IPS-NIHi7 (cell line): ENCODE data around the gene GJA3.

Experiments used
- DNase-seq: peaks from one replicate; pipeline ENCODE4 v3.0.0; 2012; ENCODE audit warnings: mixed read lengths; ENCODE audit errors: extremely low spot score

Gene GJA3

GRCh38 chr13:20151016-20151415 lies 9.8 kb downstream of the GJA3 start:
- no peak for DNase-seq

- DNase-seq, result no peak
These were observed 10.3 kb downstream of the GJA3 start for GRCh38 chr13:20150561-20150960.

DNA sequence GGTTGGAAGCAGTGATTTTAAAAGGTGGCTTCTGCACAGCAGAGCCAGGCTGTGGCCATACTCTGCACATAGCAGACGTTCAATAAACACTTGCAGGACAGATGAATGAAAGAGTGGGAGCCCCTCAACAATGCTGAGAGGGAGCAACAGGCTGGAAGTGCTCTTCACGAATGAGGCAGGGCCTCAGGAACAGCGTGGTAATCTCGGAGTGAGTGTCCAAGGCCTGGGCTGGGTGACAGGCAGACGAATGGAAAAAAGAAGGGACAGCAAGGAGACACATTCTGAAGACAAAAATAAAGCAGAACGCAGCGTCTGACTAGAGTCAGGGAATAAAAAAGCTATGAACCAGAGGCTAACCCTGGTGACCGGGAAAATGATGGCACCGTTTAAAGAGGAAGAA lies 11.1 kb downstream of the GJA3 start:
- DNase-seq, result no peak

DNA sequence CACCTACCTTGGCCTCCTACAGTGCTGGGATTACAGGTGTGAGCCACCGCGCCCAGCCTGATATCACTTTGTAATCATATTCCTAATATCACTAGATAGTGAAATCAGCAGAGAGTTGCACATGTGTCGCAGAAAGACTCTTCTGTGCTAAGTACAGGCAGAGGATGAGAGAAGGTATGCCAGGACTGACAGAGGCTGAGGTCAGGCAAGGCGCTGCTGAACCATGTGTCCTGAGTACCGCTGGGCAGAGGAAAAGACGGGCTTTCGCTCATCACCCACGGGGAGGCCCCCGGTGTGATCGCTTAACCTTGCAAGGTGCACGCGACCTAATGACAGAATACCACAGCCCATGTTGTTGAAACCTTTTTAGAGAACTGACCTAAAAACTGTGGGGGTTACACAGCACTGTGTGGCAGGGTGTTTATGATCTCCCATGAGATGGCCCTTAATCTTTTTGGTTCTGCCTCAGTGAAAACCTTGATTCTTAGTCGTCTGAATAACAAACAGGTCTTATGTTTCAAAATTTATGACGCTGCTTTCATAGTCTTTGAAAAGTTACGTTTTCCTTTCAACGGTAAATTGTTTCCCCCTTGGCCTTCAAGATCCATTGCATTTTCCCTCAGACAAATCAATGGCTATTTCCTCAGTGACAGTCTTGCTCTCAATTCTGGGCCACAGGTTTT lies 12.2 kb downstream of the GJA3 start:
- no peak for DNase-seq

DNA sequence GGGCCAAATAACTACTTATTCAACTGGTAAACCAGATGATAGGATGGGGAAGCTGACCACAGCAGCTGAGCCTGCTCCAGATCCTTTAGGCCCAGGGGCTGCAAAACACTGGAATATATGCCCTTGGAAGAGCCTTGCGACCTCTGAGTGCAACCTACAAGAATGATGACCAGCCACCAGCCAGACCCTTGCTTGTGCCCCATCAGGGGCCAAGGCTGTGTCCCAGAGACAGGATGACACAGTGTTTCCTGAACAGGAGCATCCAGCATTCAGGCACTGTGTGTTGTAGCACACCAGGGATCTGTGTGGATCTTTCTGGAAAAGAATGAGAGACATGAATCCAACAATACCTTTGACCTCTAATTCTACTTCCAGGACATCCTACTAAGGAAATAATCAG lies 14.5 kb downstream of the GJA3 start:
- no peak for DNase-seq

DNA sequence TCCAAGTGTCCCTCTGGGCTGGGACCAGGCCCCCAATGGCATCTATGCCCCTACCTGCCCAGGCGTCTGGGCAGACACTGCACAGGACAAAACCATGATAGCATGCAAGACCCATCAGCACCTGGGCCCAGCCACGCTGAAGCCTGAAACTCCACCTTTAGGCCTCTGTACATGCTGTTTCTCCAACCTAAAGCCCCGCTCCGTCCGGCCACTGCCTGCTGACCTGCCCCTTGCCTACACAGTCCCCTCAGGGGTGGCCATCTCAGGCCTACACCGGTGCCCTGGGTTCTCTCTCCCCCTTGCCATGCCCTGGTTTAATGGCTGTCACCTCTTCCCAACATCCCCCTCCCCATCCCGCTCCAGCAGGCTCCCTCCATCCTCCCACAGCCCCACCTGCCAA lies 15.3 kb downstream of the GJA3 start:
- DNase-seq, result no peak

GRCh38 chr13:20144141-20144850 lies 16.6 kb downstream of the GJA3 start:
- no peak for DNase-seq

- no peak for DNase-seq
These were observed 17.8 kb downstream of the GJA3 start for GRCh38 chr13:20142927-20143480.

DNA sequence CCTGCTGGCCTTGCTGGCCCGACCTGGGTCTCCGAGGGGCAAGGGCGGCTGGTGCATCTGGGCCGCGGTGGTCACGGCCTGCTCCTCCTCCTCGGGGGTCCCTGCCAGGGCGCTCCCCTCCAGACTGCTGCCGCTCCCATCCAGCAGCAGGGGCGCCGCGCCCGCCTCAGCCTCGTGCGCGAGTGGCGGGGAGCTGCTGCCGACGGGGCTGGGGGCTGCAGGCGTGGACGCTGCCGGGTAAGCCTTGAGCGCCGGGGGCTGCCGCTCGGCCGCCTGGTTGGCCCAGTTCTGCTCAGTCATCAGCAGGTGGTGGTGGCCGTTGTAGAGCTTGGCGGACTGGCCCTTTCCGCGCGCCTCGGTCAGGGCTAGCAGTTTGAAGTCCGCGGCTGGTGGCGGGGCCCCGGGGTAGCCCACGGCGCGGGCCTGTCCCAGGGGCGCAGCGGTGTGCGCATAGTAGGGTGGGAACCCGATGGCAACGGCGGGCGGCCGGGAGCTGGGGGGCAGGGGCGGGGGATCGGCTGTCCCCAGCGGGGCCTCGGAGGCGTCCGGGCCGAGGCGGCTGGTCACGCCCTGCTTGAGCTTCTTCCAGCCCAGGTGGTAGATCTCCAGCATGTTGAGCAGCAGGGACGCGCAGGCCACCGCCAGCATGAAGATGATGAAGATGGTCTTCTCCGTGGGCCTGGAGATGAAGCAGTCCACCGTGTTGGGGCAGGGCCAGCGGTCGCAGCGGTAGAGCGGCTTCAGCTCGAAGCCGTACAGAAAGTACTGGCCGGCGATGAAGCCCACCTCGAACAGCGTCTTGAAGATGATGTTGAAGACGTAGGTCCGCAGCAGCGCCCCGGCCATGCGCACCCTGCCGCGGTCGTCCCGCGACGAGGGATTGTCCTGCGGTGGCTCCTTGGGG lies 18.6 kb downstream of the GJA3 start:
- no peak for DNase-seq

DNA sequence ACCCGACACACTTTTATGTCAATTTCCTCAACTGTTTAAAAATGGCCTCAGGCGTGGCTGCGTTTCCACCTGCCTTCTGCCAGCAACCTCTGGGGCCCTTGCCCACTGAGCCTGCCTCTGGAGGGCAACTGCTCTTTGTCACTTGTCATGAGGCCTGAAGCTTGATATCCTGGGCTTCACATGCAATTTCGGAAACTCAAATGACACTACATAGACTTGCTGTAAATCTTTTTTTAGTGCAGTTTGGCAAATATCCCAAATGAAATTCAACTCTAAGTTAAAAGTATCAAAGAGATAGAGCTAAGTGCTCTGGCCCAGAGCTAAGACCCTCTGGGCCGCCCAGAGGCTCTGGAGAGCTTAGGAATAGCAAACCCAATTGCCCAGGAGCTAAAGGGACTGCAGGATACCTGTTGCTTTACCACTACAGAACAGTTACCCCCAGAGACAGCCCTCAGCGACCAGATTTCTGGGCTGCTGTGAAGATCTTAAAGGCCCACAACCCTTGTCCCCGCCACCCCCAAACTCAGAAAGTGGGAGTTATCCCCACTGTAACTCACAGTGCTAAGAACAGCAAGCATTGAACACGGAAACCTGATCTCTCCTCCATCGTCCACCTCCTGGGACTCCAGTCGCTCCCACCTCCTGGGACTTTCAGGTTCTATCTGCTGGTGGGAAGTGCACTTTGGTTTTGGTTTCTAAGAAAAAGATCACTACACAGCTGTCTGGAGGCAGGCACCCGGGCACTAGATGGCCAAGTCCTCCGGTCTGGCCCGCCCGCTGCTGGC lies 19.4 kb downstream of the GJA3 start:
- DNase-seq, result no peak

DNA sequence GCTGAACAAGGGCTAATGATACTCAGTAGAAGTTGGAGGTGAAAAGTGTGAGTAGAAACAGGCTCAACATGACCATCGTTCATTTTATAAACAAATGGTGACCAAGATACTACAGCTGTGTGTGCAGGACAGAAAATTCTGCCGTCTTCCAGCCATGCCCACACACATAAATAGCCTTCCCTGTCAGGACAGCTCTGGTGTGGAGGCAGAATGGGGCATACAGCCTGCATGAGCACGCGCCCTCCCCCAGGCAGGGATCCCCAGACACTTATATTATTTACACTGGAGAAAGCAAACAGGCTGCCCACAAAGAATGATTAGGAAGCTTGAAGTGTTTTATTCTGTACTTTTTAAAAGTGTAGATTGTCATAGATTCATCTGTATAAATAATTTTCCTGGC lies 20.4 kb downstream of the GJA3 start:
- DNase-seq, result no peak

GRCh38 chr13:20137875-20138274 lies 23.0 kb downstream of the GJA3 start:
- no peak for DNase-seq

DNA sequence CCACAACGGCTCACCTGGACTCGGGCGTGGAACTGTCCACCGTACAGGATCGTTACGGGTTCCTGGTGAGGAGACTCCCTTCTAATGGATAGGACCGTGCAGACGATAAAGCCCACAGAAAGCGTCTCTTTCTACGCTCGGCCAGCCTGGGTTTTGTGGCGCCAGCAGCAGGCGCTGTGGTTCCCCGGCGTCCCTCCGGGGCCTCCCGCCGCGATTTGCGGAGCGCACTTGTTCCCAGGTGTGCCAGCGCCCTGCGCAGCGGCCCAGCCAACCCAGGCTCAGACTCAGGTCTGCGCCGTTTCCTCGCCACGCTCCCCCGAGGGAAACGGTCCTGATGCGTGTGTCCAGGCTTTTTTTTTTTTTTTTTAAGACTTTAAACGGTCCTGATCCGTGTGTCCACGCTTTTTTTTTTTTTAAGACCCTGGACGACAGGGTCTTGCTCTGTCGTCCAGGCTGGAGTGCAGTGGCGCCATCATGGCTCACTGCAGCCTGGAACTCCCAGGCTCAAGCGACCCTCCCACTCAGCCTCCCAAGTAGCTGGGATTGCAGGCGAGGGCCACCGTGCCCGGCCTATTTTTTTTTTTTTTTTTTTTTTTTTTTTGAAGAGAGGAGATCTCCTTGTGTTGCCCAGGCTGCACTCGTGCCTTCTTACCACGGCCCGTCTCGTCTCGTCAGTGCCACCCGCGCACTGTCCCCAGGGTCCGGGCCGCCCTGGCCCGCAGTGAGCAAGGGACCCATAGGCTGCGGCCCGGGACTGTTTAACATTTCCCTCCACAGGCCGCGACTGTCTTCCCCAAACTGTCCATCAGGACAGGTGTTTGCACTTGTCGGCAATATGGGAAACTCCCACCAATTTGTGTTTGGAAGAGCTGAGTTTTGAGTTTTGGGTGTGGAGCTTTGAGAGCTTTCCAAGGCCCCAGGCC lies 23.8 kb downstream of the GJA3 start:
- peak; percentile 81 for DNase-seq

GRCh38 chr13:20134732-20135131 lies 26.1 kb downstream of the GJA3 start:
- no peak for DNase-seq

- DNase-seq, result no peak
These were observed 28.7 kb downstream of the GJA3 start for GRCh38 chr13:20132052-20132634.

DNA sequence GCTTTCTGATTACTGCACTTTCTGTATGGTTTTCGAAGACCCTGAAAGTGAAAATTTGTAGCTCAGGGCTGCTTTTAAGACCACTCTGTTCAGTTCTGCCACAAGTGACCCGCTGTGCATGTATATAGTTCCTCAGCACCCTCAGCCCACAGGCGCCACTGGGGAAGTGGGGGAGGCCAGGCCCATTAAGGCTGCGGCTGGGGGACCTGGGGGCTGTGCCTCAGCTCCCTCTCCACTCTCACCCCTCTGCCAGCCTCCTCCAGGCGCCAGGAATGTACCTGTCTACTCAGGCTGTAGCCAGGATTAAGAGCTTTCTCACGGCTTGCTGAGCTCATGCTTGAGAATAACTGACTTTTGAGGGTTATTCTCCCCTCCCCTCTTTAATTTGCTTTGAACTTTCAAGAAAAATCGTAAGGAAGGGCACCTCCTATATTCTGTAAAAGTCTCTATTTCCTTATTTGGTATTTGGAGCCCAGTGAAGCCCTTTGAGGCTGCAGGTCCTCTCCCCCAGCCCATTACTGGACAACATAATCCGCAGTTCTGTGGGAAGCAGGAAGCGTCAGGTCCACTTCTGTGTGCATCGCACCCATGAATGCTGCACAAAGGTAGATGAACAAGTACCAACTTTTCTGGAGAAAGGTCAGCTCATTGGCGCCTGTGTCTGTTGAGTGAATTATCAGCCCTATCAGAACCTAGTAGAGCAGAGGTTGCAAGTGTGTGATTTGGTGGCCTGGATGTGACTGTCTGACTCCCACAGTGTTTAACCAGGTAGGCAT lies 29.6 kb downstream of the GJA3 start:
- no peak for DNase-seq

DNA sequence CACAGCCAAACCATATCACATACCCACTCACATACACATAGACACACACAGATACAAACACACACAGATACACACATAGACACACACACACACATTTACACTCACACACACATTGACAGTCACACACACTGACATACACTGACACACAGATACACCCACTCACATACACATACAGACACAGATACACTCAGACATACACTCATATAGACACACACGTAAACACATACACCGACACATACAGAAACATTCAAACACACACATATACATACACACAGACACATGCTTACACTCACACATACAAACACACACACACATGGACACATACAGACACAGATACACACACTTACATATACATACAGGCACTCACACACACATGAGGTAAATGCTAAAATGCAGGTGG lies 30.2 kb downstream of the GJA3 start:
- no peak for DNase-seq

- no peak for DNase-seq
These were observed 30.8 kb downstream of the GJA3 start for GRCh38 chr13:20130012-20130411.

GRCh38 chr13:20129076-20129475 lies 31.8 kb downstream of the GJA3 start:
- no peak for DNase-seq
